Measurements from ENCODE around the gene ASGR2.

DNA sequence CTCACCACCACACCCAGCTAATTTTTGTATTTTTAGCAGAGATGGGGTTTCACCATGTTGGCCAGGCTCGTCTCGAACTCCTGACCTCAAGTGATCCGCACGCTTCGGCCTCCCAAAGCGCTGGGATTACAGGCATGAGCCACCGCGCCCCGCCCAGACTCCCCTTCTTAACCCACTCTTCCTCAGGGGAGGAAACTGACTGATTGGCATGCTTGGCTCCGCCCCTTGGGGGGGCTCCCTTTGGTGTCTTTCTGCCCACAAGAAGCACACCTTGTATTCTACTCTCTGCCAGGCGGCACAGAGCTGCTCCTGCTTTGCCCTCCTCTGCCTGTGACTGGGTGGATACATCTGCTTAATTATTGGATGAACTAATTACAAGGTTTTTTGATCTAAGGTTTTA, 4.7 kb upstream of the ASGR2 start:
- TF ChIP-seq, protein P1, sequence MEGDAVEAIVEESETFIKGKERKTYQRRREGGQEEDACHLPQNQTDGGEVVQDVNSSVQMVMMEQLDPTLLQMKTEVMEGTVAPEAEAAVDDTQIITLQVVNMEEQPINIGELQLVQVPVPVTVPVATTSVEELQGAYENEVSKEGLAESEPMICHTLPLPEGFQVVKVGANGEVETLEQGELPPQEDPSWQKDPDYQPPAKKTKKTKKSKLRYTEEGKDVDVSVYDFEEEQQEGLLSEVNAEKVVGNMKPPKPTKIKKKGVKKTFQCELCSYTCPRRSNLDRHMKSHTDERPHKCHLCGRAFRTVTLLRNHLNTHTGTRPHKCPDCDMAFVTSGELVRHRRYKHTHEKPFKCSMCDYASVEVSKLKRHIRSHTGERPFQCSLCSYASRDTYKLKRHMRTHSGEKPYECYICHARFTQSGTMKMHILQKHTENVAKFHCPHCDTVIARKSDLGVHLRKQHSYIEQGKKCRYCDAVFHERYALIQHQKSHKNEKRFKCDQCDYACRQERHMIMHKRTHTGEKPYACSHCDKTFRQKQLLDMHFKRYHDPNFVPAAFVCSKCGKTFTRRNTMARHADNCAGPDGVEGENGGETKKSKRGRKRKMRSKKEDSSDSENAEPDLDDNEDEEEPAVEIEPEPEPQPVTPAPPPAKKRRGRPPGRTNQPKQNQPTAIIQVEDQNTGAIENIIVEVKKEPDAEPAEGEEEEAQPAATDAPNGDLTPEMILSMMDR (conservative IDR thresholded peaks at IDR 0.05), result no peak
- no peak for TF ChIP-seq ZFX (IDR thresholded peaks at IDR 0.05)
